Trophoblast cell (in vitro differentiated cells and primary cell): ENCODE data around the gene RAB3B.

Source experiments
- DNase-seq, 2 donors: peaks; one replicate each; pipeline ENCODE4 v3.0.0-alpha.2; 2016
- H2AFZ ChIP-seq: 2 replicates; pipeline ENCODE4 v1.6.1; 2013; ENCODE audit warnings: low read length, moderate library complexity, mild to moderate bottlenecking; ENCODE audit not compliant: insufficient read depth, poor library complexity
- H2AK5ac ChIP-seq: 2 replicates; pipeline ENCODE4 v1.6.1; 2013; ENCODE audit warnings: mild to moderate bottlenecking, low read length
- H2BK120ac ChIP-seq: 2 replicates; pipeline ENCODE4 v1.6.1; 2013; ENCODE audit warnings: low read length, mild to moderate bottlenecking, moderate library complexity; ENCODE audit not compliant: insufficient read depth, poor library complexity
- H2BK12ac ChIP-seq: 2 replicates; pipeline ENCODE4 v1.6.1; 2013; ENCODE audit warnings: mild to moderate bottlenecking, low read length, moderate library complexity
- H2BK5ac ChIP-seq: 2 replicates; pipeline ENCODE4 v1.6.1; 2013; ENCODE audit warnings: low read length, low read depth, moderate library complexity, mild to moderate bottlenecking; ENCODE audit not compliant: poor library complexity
- H3K14ac ChIP-seq: 2 replicates; pipeline ENCODE4 v1.6.1; 2013; ENCODE audit warnings: mild to moderate bottlenecking, low read length
- H3K18ac ChIP-seq: 2 replicates; pipeline ENCODE4 v1.6.1; 2013; ENCODE audit warnings: mild to moderate bottlenecking, low read length
- H3K23ac ChIP-seq: 2 replicates; pipeline ENCODE4 v1.6.1; 2013; ENCODE audit warnings: low read length
- H3K27ac ChIP-seq: 2 replicates; pipeline ENCODE4 v1.5.1; 2013; ENCODE audit warnings: low read depth, mild to moderate bottlenecking, inconsistent platforms, low read length, moderate library complexity
- H3K27me3 ChIP-seq: 2 replicates; pipeline ENCODE4 v1.6.1; 2013; ENCODE audit warnings: inconsistent platforms, mild to moderate bottlenecking, low read length, moderate library complexity; ENCODE audit not compliant: insufficient read depth
- H3K36me3 ChIP-seq, 2 experiments: 1 replicate in 1 of 2; 2 replicates in 1 of 2; pipeline ENCODE4 v1.6.1; 2013; ENCODE audit warnings: low read length in 2 of 2, mild to moderate bottlenecking in 2 of 2, moderate library complexity in 1 of 2; ENCODE audit not compliant: insufficient read depth in 2 of 2, control insufficient read depth in 1 of 2
- H3K4ac ChIP-seq: 2 replicates; pipeline ENCODE4 v1.6.1; 2013; ENCODE audit warnings: low read depth, mild to moderate bottlenecking, low read length, moderate library complexity
- H3K4me1 ChIP-seq, 2 experiments: 1 replicate in 1 of 2; 2 replicates in 1 of 2; pipeline ENCODE4 v1.6.1; 2013; ENCODE audit warnings: low read length in 2 of 2, mild to moderate bottlenecking in 2 of 2, moderate library complexity in 1 of 2; ENCODE audit not compliant: insufficient read depth in 2 of 2, control insufficient read depth in 1 of 2
- H3K4me2 ChIP-seq: 2 replicates; pipeline ENCODE4 v1.6.1; 2013; ENCODE audit warnings: inconsistent platforms, mild to moderate bottlenecking, low read length, moderate library complexity
- H3K4me3 ChIP-seq: 2 replicates; pipeline ENCODE4 v1.5.1; 2013; ENCODE audit warnings: mild to moderate bottlenecking, low read depth, low read length, inconsistent platforms
- H3K79me1 ChIP-seq: one replicate; pipeline ENCODE4 v1.6.1; 2013; ENCODE audit warnings: low read length
- H3K79me2 ChIP-seq: 2 replicates; pipeline ENCODE4 v1.6.1; 2013; ENCODE audit warnings: low read length, mild to moderate bottlenecking; ENCODE audit not compliant: control insufficient read depth, insufficient read depth, poor library complexity
- H3K9ac ChIP-seq: 2 replicates; pipeline ENCODE4 v1.6.1; 2013; ENCODE audit warnings: mild to moderate bottlenecking, low read length
- H3K9me3 ChIP-seq: 2 replicates; pipeline ENCODE4 v1.6.1; 2013; ENCODE audit warnings: low read depth, mild to moderate bottlenecking, control low read depth, inconsistent platforms, low read length; ENCODE audit not compliant: insufficient read depth
- H4K12ac ChIP-seq: 2 replicates; pipeline ENCODE4 v1.6.1; 2013; ENCODE audit warnings: low read depth, mild to moderate bottlenecking, low read length, moderate library complexity
- H4K8ac ChIP-seq: 2 replicates; pipeline ENCODE4 v1.6.1; 2013; ENCODE audit warnings: low read depth, mild to moderate bottlenecking, low read length, moderate library complexity
- H4K91ac ChIP-seq: one replicate; pipeline ENCODE4 v1.6.1; 2013; ENCODE audit warnings: low read depth, mild to moderate bottlenecking, low read length, moderate library complexity
- WGBS: extraction: QIAGEN DNeasy Blood & Tissue Kit; methylation state at CpG from one replicate; pipeline ENCODE4 v1.1.7; 2013; ENCODE audit warnings: missing lambda C conversion rate; ENCODE audit not compliant: insufficient read length, insufficient coverage; ENCODE audit errors: extremely low coverage; 5-methylcytosine and 5-hydroxymethylcytosine counted together

Gene RAB3B

GRCh38 chr1:52028328-52028727, 37.8 kb upstream of the RAB3B start:
- H4K91ac ChIP-seq, result no peak overlapping the region
- DNase-seq, result no peak
- no peak overlapping the region for H3K4ac ChIP-seq
- H3K36me3 ChIP-seq, result peaks cover 5 to 10% of the 10 kb centered on the region in 2 experiments
- H2BK12ac ChIP-seq, result no peak overlapping the region
- no peaks in the 10 kb centered on the region for H3K27me3 ChIP-seq
- no peak overlapping the region for H3K27ac ChIP-seq
- no peaks in the 10 kb centered on the region for H3K9me3 ChIP-seq
- no peak overlapping the region for H3K14ac ChIP-seq
- no peak overlapping the region for H2AFZ ChIP-seq
- no peak overlapping the region for H2BK5ac ChIP-seq
- 100% methylated on average over 1 of the region's 1 CpG for WGBS
- no peak overlapping the region for H4K8ac ChIP-seq
- H3K23ac ChIP-seq, result no peak overlapping the region
- no peak overlapping the region for H3K4me2 ChIP-seq
- H3K79me2 ChIP-seq, result peaks cover 4% of the 10 kb centered on the region
- no peak overlapping the region for H2BK120ac ChIP-seq
- peaks cover 2% of the 10 kb centered on the region for H3K79me1 ChIP-seq
- H2AK5ac ChIP-seq, result no peak overlapping the region
- no peak overlapping the region for H3K4me3 ChIP-seq
- H3K18ac ChIP-seq, result no peak overlapping the region
- peaks cover 5 to 7% of the 10 kb centered on the region in 2 experiments for H3K4me1 ChIP-seq
- no peak overlapping the region for H4K12ac ChIP-seq
- H3K9ac ChIP-seq, result no peak overlapping the region

GRCh38 chr1:52026278-52026677, 35.8 kb upstream of the RAB3B start:
- Histone ChIP-seq H3K27ac (no peak overlapping the region), H3K4ac (no peak overlapping the region), H3K14ac (no peak overlapping the region), H2AFZ (no peak overlapping the region), H2BK5ac (no peak overlapping the region), H4K12ac (no peak overlapping the region), H3K79me2 (no peaks in the 10 kb centered on the region), H2AK5ac (no peak overlapping the region), H3K4me3 (no peak overlapping the region), H3K36me3 (peaks cover 8 to 14% of the 10 kb centered on the region in 2 experiments), H4K91ac (no peak overlapping the region), H2BK12ac (no peak overlapping the region), H3K27me3 (no peaks in the 10 kb centered on the region), H3K18ac (no peak overlapping the region), H3K9ac (no peak overlapping the region), H3K79me1 (no peaks in the 10 kb centered on the region), H3K23ac (no peak overlapping the region), H3K9me3 (no peaks in the 10 kb centered on the region), H3K4me1 (no peaks in the 10 kb centered on the region), H4K8ac (no peak overlapping the region), H3K4me2 (no peak overlapping the region), H2BK120ac (no peak overlapping the region)
- DNase-seq, result no peak
- WGBS, result no CpG with 5 or more reads among the region's 2 CpGs

GRCh38 chr1:52022133-52022532, 31.6 kb upstream of the RAB3B start:
- H4K8ac ChIP-seq, result no peak overlapping the region
- no peak overlapping the region for H4K91ac ChIP-seq
- no peaks in the 10 kb centered on the region for H3K4me1 ChIP-seq
- H2AK5ac ChIP-seq, result no peak overlapping the region
- H3K4me3 ChIP-seq, result no peak overlapping the region
- H2BK5ac ChIP-seq, result no peak overlapping the region
- H3K79me1 ChIP-seq, result no peaks in the 10 kb centered on the region
- H3K23ac ChIP-seq, result no peak overlapping the region
- H3K9ac ChIP-seq, result no peak overlapping the region
- H3K4me2 ChIP-seq, result no peak overlapping the region
- no peak overlapping the region for H2BK120ac ChIP-seq
- peaks cover 11 to 20% of the 10 kb centered on the region in 2 experiments for H3K36me3 ChIP-seq
- no peak overlapping the region for H3K27ac ChIP-seq
- WGBS, result no CpG with 5 or more reads among the region's 2 CpGs
- no peak overlapping the region for H3K4ac ChIP-seq
- no peak overlapping the region for H4K12ac ChIP-seq
- H2BK12ac ChIP-seq, result no peak overlapping the region
- H3K79me2 ChIP-seq, result no peaks in the 10 kb centered on the region
- no peak overlapping the region for H3K18ac ChIP-seq
- H2AFZ ChIP-seq, result no peak overlapping the region
- no peak overlapping the region for H3K14ac ChIP-seq
- no peak for DNase-seq
- H3K27me3 ChIP-seq, result no peaks in the 10 kb centered on the region
- H3K9me3 ChIP-seq, result no peaks in the 10 kb centered on the region

DNA sequence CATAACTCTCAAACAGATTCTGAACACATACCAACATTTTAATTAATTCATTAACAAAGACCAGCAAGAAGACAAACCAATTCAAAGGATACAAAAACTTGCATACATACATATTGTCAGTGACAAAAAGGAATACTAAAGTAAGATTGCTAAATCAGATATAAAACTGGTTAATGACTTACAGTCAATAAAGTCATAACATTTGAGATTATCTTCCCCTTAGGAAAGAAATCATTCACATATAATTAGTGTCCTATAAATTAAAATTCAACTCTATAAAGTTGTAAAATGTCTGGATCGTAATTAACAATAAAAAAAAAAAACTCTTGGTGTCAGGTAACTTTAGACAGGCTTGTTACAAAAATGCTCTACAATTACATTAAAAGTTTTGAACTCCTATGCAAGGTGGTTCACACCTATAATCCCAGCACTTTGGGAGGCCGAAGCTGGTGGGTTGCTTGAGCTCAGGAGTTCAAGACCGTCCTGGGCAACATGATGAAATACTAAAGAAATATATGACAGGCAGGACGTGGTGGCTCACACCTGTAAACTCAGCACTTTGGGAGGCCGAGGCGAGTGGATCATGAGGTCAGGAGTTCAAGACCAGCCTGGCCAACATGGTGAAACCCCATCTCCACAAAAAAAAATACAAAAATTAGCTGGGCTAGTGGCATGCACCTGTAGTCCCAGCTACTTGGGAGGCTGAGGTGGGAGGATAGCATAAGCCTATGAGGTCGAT, 17.7 kb upstream of the RAB3B start:
- H3K79me1 ChIP-seq, result peaks cover 3% of the 10 kb centered on the region
- DNase-seq, result no peak
- WGBS, result no CpG with 5 or more reads among the region's 7 CpGs
- H2AK5ac ChIP-seq, result no peak overlapping the region
- no peak overlapping the region for H3K23ac ChIP-seq
- no peaks in the 10 kb centered on the region for H3K9me3 ChIP-seq
- H3K36me3 ChIP-seq, result no peaks in the 10 kb centered on the region
- H4K12ac ChIP-seq, result no peak overlapping the region
- no peak overlapping the region for H3K4me2 ChIP-seq
- no peak overlapping the region for H3K18ac ChIP-seq
- H3K79me2 ChIP-seq, result no peaks in the 10 kb centered on the region
- no peak overlapping the region for H2BK12ac ChIP-seq
- H3K27ac ChIP-seq, result no peak overlapping the region
- no peak overlapping the region for H2AFZ ChIP-seq
- H3K9ac ChIP-seq, result no peak overlapping the region
- H4K8ac ChIP-seq, result no peak overlapping the region
- no peak overlapping the region for H3K4me3 ChIP-seq
- no peaks in the 10 kb centered on the region for H3K27me3 ChIP-seq
- no peak overlapping the region for H3K4ac ChIP-seq
- no peak overlapping the region for H2BK5ac ChIP-seq
- no peak overlapping the region for H4K91ac ChIP-seq
- H3K4me1 ChIP-seq, result peaks cover 0 to 4% of the 10 kb centered on the region in 2 experiments
- H2BK120ac ChIP-seq, result no peak overlapping the region
- no peak overlapping the region for H3K14ac ChIP-seq
